ENCODE measurements around the gene MYH11.

Gene MYH11

DNA sequence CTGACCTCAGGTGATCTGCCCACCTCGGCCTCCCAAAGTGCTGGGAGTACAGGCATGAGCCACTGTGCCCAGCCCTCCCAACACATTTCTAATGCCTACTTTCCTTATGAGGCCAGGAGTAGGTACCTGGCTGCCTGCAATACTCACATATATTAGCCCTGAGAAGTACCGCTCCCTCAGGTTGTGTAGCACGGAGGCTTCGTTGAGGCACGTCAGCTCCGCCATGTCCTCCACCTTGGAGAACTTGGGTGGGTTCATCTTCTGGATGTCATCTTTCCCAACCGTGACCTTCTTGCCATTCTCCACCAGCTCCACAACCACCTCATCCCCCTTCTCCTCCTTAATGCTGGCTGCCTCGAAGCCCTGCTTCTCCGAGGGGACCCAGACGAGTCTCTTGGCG lies 19.1 kb downstream of the MYH11 start:
- no peak for DNase-seq (ENCODE audit: extremely low read depth, low read depth)
- TF ChIP-seq, protein P1, sequence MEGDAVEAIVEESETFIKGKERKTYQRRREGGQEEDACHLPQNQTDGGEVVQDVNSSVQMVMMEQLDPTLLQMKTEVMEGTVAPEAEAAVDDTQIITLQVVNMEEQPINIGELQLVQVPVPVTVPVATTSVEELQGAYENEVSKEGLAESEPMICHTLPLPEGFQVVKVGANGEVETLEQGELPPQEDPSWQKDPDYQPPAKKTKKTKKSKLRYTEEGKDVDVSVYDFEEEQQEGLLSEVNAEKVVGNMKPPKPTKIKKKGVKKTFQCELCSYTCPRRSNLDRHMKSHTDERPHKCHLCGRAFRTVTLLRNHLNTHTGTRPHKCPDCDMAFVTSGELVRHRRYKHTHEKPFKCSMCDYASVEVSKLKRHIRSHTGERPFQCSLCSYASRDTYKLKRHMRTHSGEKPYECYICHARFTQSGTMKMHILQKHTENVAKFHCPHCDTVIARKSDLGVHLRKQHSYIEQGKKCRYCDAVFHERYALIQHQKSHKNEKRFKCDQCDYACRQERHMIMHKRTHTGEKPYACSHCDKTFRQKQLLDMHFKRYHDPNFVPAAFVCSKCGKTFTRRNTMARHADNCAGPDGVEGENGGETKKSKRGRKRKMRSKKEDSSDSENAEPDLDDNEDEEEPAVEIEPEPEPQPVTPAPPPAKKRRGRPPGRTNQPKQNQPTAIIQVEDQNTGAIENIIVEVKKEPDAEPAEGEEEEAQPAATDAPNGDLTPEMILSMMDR (IDR thresholded peaks at IDR 0.05; ENCODE audit: low read depth, low read length), result no peak

DNA sequence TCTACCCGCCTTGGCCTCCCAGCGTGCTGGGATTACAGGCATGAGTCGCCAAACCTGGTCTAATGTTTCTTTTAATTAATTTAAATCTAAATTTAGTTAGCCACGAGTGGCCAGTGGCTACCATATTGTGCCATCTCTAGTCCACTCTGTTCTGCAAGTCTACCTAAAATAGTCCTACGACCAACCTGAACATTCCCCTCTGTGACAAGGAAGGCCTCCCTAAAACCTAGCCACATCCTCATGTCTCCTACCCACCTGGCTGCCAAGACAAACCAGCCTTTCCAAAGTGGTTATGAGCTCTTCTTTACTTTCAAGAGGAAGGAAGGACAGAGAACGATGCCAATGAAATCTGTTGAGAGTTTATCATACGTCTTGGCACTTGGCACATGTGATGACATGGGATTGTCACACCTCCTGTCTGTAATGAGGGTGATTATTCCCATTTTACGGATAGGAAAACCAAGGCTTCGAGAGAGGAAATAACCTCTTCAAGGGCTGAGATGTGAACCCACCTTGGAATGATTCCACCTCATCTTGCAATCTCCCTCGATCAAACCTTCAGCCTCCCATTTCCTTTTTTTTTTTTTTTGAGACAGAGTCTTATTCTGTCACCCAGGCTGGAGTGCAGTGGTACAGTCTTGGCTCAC lies 19.7 kb downstream of the MYH11 start:
- TF ChIP-seq, protein P1 (IDR thresholded peaks at IDR 0.05; ENCODE audit: low read depth, low read length), result no peak
- DNase-seq (ENCODE audit: extremely low read depth, low read depth), result no peak

DNA sequence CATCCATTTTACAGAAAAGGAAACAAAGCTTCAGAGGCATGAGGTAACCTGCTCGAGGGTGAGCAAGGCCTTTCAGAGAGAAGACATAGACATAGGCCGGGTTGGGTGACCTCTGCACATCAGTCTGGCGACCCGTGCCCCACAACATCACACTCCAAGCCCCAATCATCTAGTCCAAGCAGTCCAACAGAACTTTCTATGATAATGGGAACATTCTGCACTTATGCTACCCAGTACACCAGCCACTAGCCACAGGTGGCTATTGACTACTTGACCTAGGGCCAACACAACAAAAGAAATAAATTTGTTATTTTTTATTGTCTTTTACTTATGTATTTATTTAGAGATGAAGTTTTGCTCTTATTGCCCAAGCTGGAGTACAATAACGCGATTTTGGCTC lies 20.8 kb downstream of the MYH11 start:
- TF ChIP-seq, protein P1 (IDR thresholded peaks at IDR 0.05; ENCODE audit: low read depth, low read length), result no peak
- no peak for DNase-seq (ENCODE audit: extremely low read depth, low read depth)

DNA sequence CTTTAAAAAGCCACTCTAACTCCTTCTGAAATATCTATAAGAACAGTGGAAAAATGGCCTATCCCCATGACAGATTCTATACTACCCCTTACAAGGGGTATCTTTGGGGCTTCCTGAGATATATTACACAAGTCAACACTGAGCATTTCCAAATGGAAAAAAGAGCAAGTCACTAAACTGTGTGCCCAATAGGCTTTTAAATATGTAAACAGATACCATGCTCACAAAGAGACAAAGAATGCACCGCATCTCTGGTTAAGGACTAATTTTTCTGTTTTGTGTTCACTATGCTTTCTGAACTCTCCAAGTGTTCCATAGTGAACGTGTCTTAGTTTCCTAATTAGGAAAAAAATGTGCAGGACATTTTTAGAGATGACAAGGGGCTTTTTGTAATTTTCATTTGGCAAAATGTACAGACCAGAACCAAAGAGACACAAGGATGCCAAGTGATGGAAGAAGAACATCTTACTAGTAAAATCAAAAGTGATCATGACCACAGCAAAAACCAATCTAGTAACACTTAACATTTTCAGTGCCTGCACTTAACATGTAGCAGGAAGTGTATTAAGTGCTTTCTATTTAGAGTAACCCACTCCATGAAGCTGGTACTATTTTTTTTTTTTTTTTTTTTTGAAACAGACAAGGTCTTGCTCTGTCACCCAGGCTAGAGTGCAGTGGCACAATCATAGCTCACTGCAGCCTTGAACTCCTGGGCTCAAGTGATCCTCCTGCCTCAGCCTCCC lies 21.5 kb downstream of the MYH11 start:
- DNase-seq (ENCODE audit: extremely low read depth, low read depth), result no peak
- TF ChIP-seq, protein P1 (IDR thresholded peaks at IDR 0.05; ENCODE audit: low read depth, low read length), result no peak

DNA sequence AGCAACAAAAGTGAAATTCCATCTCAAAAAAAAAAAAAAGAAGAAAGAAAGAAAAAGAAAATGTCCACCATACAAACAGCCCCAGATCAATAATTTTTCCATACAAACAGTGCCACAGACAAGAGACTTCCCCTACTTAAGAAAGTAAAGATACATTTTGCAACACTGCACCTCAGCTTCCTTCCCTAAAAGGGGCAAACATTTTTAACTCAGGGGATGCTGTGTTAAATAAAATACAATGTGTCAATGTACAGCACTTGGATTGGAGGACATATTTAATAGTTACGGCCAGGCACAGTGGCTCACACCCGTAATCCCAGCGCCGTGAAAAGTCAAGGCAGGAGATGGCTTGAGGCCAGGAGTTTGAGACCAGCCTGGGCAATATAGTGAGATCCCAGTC lies 22.3 kb downstream of the MYH11 start:
- no peak for DNase-seq (ENCODE audit: extremely low read depth, low read depth)

DNA sequence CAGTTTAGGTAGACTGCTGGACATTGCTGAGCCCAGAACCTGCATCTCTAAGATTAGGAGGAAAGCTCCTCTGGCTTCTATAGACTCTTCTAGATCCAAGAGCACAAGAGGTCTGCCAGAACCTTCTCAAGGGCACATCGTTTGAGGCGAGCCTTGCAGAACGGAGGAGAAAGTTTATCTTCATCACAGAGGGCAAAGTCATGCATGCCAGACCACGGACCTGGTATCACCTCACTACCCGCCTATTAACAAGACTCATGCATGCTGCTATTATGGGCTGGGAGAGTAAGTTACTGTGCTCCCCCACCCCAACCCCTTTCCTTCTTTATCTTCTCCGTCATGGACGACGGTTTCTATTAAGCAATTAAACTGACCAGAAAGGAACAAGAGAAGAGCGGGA lies 23.3 kb downstream of the MYH11 start:
- no peak for DNase-seq (ENCODE audit: extremely low read depth, low read depth)
- TF ChIP-seq, protein P1 (IDR thresholded peaks at IDR 0.05; ENCODE audit: low read depth, low read length), result no peak

More for the DNA sequence above, 22.3 kb downstream of the MYH11 start:
- TF ChIP-seq, protein P1 (IDR thresholded peaks at IDR 0.05; ENCODE audit: low read depth, low read length), result no peak

DNA sequence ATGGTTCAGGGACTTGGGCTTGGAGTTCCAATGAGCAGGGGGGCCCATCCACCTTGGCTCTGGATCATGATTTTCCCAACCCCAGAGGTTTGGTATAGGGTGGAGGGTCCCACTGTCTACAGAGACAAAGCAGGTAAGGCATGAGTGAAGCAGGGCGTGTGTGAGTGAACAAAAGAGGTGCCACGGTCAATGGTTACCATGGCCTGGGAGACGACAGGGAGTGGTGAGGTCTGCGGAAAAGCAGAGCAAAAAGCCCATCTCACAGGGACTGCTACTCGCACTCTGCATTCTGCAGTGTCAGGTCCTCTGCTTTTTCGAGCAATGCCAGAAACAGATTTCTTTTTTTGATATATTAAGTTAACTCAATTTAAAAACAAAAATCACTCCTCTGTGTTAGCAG lies 24.6 kb downstream of the MYH11 start:
- TF ChIP-seq, protein P1 (IDR thresholded peaks at IDR 0.05; ENCODE audit: low read depth, low read length), result no peak
- no peak for DNase-seq (ENCODE audit: extremely low read depth, low read depth)

Data from AG09319 (cell line).